ENCODE data around the gene HRH1.
"Not testable (repeated sequence)": the region's sequence is repeated elsewhere in the genome, so short reads cannot be mapped to it uniquely, and the experiment has no call there.

HRH1 gene

GRCh38 chr3:11244121-11244677 is 89.9 kb downstream of the HRH1 start:
- no peak for DNase-seq (ENCODE audit: low read depth in 2 of 2)

GRCh38 chr3:11245276-11245675 is 91.0 kb downstream of the HRH1 start:
- DNase-seq (ENCODE audit: low read depth in 2 of 2), result no peak

- DNase-seq (ENCODE audit: low read depth in 2 of 2), result no peak
Measured at GRCh38 chr3:11245827-11246662, 91.8 kb downstream of the HRH1 start.

- DNase-seq (ENCODE audit: low read depth in 2 of 2), result no peak
Measured at GRCh38 chr3:11246663-11246970, 92.3 kb downstream of the HRH1 start.

GRCh38 chr3:11247362-11247761 is 93.1 kb downstream of the HRH1 start:
- DNase-seq (ENCODE audit: low read depth in 2 of 2), result no peak

GRCh38 chr3:11248596-11248995 is 94.3 kb downstream of the HRH1 start:
- DNase-seq (ENCODE audit: low read depth in 2 of 2), result no peak

GRCh38 chr3:11250902-11251806 is 96.9 kb downstream of the HRH1 start:
- DNase-seq (ENCODE audit: low read depth in 2 of 2), result peak in 1 of 2 donors; percentile 7

GRCh38 chr3:11251807-11252176 is 97.5 kb downstream of the HRH1 start:
- no peak for DNase-seq (ENCODE audit: low read depth in 2 of 2)

- no peak for DNase-seq (ENCODE audit: low read depth in 2 of 2)
Measured at GRCh38 chr3:11254876-11255275, 100.6 kb downstream of the HRH1 start.

GRCh38 chr3:11255537-11255936 is 101.2 kb downstream of the HRH1 start:
- DNase-seq (ENCODE audit: low read depth in 2 of 2), result not testable (repeated sequence)

GRCh38 chr3:11258958-11259357 is 104.7 kb downstream of the HRH1 start:
- no peak for DNase-seq (ENCODE audit: low read depth in 2 of 2)

GRCh38 chr3:11260460-11260859 is 106.2 kb downstream of the HRH1 start:
- no peak for DNase-seq (ENCODE audit: low read depth in 2 of 2)

GRCh38 chr3:11269007-11269406 is 114.7 kb downstream of the HRH1 start:
- DNase-seq (ENCODE audit: low read depth in 2 of 2), result no peak

- peak; percentile 93 to 94 for DNase-seq (ENCODE audit: low read depth in 2 of 2)
Measured at GRCh38 chr3:11271986-11272904, 118.0 kb downstream of the HRH1 start, which contains the start of gene ATG7. ATG7 (plus strand) TSS chr3:11272397; CDS start chr3:11298696, 26,299 bp downstream.

- DNase-seq (ENCODE audit: low read depth in 2 of 2), result no peak
Measured at GRCh38 chr3:11272906-11273574, 118.7 kb downstream of the HRH1 start.

- DNase-seq (ENCODE audit: low read depth in 2 of 2), result no peak
Measured at GRCh38 chr3:11273891-11274291, 119.6 kb downstream of the HRH1 start.

- no peak for DNase-seq (ENCODE audit: low read depth in 2 of 2)
Measured at GRCh38 chr3:11274566-11275142, 120.4 kb downstream of the HRH1 start.

GRCh38 chr3:11275926-11276325 is 121.6 kb downstream of the HRH1 start:
- no peak for DNase-seq (ENCODE audit: low read depth in 2 of 2)

- no peak for DNase-seq (ENCODE audit: low read depth in 2 of 2)
Measured at GRCh38 chr3:11276901-11277300, 122.6 kb downstream of the HRH1 start.

Measured in activated CD8-positive, alpha-beta memory T cell treated with anti-CD3 and anti-CD28 coated beads for 4 hours (primary cell).